Activated CD8-positive, alpha-beta memory T cell treated with anti-CD3 and anti-CD28 coated beads for 24 hours (primary cell): Measurements from ENCODE around the gene DPY19L1.
"Not testable (repeated sequence)": the region's sequence is repeated elsewhere in the genome, so short reads cannot be mapped to it uniquely, and the experiment has no call there.

Source experiments
- DNase-seq: peaks from one replicate; pipeline ENCODE4 v3.0.0-alpha.2; 2020

DPY19L1 gene

GRCh38 chr7:35030848-35031247, 6.4 kb downstream of the DPY19L1 start:
- no peak for DNase-seq

- no peak for DNase-seq
Measured at GRCh38 chr7:35029311-35029710, 8.0 kb downstream of the DPY19L1 start.

- no peak for DNase-seq
Measured at GRCh38 chr7:35026150-35026549, 11.1 kb downstream of the DPY19L1 start.

- no peak for DNase-seq
Measured at GRCh38 chr7:35025369-35025870, 11.9 kb downstream of the DPY19L1 start.

GRCh38 chr7:35024298-35024697, 13.0 kb downstream of the DPY19L1 start:
- DNase-seq = no peak

GRCh38 chr7:35022725-35023124, 14.6 kb downstream of the DPY19L1 start:
- no peak for DNase-seq

GRCh38 chr7:35021445-35021844, 15.8 kb downstream of the DPY19L1 start:
- DNase-seq = no peak

- no peak for DNase-seq
Measured at GRCh38 chr7:35019801-35020200, 17.5 kb downstream of the DPY19L1 start.

GRCh38 chr7:35019179-35019729, 18.0 kb downstream of the DPY19L1 start:
- DNase-seq = no peak

GRCh38 chr7:35015346-35015859, 21.9 kb downstream of the DPY19L1 start:
- DNase-seq = no peak

- DNase-seq = no peak
Measured at GRCh38 chr7:35012160-35012559, 25.1 kb downstream of the DPY19L1 start.

GRCh38 chr7:35011085-35011484, 26.2 kb downstream of the DPY19L1 start:
- no peak for DNase-seq

GRCh38 chr7:35007768-35008167, 29.5 kb downstream of the DPY19L1 start:
- DNase-seq = no peak

- DNase-seq = no peak
Measured at GRCh38 chr7:35004531-35005095, 32.7 kb downstream of the DPY19L1 start.

- DNase-seq = no peak
Measured at GRCh38 chr7:35003679-35004303, 33.5 kb downstream of the DPY19L1 start.

- DNase-seq = not testable (repeated sequence)
Measured at GRCh38 chr7:35003177-35003650, 34.1 kb downstream of the DPY19L1 start.

- DNase-seq = not testable (repeated sequence)
Measured at GRCh38 chr7:34998335-34998734, 39.0 kb downstream of the DPY19L1 start.

GRCh38 chr7:34996423-34997090, 40.7 kb downstream of the DPY19L1 start:
- not testable (repeated sequence) for DNase-seq

- no peak for DNase-seq
Measured at GRCh38 chr7:34995757-34996156, 41.5 kb downstream of the DPY19L1 start.

GRCh38 chr7:34991938-34992840, 45.1 kb downstream of the DPY19L1 start:
- no peak for DNase-seq

GRCh38 chr7:34988442-34989125, 48.7 kb downstream of the DPY19L1 start:
- DNase-seq = not testable (repeated sequence)

GRCh38 chr7:34985155-34985554, 52.1 kb downstream of the DPY19L1 start:
- not testable (repeated sequence) for DNase-seq
